Effector CD8-positive, alpha-beta T cell (primary cell): Measurements from ENCODE around the gene GFRA3.

Experiments used
- DNase-seq: peaks from one replicate; lab custom pipeline; 2025; lab: John Stamatoyannopoulos, UW

The GFRA3 gene

DNA sequence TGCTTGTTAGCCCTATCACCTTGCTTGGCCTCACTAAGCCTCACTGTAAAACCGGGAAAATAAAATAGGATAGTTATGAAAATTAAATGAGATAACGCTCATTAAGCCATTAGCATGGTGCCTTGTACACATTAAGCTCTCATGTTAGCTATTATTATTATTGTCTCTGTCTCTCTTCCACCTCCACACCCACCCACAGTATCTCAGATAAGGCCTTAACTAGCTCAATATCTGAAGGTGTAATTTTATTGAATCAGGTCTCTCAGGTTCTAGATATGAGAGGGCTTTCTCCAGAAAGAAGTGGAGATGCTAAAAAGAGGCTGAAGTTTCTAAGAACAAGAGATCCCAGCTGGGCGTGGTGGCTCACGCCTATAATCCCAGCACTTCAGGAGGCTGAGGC is 27.6 kb downstream of the GFRA3 start:
- no peak for DNase-seq

DNA sequence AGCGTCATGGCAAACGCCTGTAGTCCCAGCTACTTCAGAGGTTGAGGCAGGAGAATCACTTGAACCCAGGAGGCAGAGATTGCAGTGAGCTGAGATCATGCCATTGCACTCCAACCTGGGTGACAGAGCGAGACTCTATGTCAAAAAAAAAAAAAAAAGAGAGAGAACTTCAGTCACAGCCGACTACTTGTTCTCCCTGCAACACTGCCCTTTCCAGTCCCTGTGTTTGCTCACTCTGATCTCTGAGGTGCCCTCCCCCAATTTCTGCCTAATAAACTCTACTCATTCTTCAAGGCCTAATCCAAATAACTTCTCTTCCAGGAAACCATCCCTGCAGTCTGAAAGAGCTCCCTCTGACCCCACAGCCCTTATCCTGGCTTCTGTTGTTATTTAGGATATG is 28.1 kb downstream of the GFRA3 start:
- DNase-seq, result no peak

DNA sequence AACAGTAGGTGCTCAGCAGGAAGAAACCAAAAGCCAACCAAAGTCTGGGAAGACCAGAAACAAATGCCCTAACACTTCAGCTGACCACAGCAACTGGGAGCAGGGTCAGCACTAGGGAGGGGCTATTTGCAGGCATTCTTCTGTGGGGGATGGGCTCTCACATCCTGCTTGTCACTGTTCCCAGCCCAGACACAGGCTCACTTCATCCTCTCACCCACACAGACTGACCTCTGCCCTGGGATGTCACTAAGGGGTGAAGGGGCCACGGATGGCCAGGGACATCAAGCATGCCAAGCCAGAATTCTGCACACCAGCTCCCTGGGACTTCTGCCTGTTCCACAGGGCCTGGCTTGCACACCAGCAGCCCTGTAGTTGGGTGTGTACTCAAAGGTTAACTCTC is 28.7 kb downstream of the GFRA3 start:
- no peak for DNase-seq

- no peak for DNase-seq
Measured at GRCh38 chr5:138243794-138244193, 30.6 kb downstream of the GFRA3 start.

DNA sequence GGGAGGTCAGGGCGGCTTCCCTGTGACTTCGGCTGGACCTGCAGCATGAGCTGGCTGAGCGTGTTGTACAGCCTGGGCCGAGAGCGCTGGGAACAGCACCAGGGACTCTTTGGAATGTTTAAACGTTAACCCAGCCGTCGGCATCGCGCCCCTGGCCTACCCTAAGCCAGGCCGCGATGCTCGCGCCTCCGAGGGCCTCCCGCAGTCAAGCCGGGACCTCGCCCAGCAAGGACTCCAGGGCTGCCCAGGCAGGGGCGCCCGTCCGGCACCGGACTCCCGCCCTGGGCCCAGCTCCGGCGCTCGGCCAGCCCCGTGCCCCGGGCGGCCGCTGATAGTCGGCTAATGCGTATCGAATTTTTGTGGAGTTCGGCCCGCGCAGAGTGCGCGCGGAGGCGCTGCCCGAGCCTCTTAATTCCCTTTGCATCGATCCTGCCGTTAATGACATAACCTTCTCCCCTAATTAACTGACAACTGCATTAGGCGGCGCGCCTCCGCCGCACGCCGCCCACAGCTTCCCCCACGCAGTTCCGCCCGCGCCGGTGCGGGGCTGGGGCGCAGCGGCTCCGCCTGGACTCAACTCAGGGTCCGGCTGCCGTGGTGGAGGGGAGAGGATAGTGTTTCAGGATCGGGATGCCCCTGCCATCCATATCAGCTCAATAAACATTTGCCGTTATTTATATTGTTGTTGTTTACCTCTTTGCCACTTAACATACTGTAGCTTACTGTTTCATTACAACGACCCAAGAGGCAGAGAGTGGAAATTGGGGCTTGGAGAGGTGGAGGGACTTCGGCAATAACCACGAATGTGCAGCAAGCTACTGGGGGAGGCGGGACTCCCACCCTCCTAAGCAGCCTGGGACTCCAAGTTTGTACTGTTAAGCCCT is 32.5 kb downstream of the GFRA3 start:
- DNase-seq, result no peak

DNA sequence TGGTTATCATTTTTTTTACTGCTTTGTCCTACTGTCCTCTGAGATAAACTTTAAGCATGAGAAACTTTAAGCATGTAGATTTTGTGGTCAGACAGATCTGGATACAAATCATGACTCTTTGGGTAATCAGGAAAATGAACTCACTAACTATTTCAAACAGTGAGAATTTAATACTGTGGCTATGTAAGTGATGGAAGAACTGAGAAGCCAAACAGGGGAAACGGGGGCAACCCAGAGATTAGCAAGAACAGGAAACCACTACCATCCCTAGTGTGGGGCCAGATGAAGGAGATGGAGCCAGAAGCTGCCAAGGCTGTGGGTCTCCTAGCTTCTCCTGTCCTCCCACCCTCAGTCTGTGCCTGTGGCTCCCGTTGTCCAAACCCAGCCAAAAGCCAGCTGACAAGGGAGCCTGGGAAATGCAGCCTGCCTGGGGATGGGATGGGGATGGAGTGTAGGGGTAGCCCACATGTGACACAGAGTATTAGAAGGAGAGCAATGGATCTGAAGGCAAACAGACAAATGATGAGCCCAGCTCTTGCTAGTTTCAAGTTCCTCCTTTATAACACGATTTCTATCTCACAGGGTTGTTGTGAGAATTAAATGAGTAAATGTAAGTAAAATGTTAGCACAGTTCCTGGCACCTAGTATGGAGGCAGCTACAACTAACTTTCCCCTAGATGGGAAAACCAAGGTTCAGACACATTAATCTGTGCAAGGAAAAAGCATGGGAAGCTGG is 33.6 kb downstream of the GFRA3 start:
- no peak for DNase-seq

GRCh38 chr5:138238034-138238433 is 36.4 kb downstream of the GFRA3 start:
- no peak for DNase-seq

DNA sequence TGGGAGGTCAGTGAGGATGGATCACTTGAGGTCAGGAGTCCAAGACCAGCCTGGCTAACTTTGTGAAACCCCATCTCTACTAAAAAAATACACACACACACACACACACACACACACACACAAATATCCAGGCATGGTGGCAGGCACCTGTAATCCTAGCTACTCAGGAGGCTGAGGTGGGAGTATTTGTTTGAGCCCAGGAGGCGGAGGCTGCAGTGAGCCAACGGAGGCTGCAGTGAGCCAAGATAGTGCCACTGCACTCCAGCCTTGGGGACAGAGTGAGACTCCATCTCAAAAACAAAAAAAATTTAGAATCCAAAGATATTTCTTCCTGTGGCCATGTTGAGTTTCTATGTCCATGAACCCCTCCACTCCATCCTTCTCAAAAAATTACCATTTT is 39.8 kb downstream of the GFRA3 start:
- DNase-seq, result no peak

- DNase-seq, result no peak
Measured at GRCh38 chr5:138233280-138233679, 41.1 kb downstream of the GFRA3 start.

DNA sequence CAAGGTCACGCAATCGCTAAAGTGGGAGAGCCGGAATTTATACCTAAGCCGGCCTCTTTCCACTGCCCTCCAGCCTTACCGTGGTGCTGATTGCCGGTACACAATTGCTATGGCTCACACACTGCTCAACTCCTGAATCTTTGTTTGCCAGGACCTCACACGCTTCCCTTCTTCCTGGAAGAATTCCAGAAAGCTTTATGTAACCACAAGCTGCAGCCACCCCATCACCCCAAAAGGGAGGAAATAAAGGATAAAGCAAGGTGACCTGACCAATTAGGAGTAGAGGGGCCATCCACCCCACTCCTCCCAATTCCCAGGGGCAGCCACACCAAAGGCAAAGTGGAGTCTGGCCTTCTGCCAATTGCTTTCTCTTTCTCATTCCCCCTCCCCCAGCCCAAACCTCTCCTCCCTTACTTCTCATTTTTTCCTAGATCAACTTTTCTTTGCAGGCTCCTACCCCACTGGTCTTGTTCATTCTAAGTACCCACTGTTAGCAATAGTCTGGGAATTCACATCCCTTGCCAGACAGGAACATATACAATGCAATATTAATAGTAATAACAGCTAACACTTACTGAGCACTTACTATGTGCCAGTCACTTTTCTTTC is 43.3 kb downstream of the GFRA3 start:
- DNase-seq, result no peak

- no peak for DNase-seq
Measured at GRCh38 chr5:138230261-138230660, 44.2 kb downstream of the GFRA3 start.

GRCh38 chr5:138229387-138229786 is 45.0 kb downstream of the GFRA3 start:
- DNase-seq, result no peak

DNA sequence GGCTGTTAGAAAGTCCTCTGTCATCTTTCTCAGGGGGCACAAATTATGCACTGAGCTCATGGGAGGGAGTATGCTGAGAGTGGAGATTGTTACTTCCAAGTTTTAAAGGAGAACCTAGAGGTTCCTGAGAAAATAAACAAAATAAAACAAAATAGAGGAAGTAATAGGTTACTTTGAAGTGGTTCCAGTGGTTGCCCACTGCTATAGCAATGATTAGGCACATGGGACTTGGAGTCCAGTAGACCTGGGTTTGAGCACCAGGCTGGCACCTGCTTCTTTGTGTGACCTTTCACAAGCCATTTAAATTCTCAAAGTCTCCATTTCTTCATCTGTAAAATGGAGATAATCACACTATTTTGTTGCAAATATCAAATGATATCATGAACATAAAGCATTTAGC is 47.5 kb downstream of the GFRA3 start:
- DNase-seq, result no peak

GRCh38 chr5:138224712-138225111 is 49.7 kb downstream of the GFRA3 start:
- no peak for DNase-seq

DNA sequence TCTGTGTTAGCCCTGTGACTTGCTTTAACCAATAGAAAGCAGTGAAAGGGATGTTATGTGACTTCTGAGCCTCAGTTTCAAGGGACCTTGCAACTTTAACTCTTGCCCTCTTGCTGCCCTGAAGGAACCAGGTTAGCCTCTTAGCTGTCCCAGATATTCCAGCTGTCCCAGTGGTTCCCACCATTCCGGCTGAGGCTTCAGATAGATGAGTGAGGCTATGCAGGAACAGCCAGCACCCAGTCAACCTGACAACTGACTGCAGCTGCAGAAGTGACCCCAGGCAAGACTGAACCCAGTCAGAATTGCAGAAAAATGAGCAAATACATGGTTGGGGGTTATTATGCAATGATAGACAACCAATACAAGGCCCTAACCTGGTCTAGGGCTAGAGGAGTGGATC is 50.9 kb downstream of the GFRA3 start:
- no peak for DNase-seq

DNA sequence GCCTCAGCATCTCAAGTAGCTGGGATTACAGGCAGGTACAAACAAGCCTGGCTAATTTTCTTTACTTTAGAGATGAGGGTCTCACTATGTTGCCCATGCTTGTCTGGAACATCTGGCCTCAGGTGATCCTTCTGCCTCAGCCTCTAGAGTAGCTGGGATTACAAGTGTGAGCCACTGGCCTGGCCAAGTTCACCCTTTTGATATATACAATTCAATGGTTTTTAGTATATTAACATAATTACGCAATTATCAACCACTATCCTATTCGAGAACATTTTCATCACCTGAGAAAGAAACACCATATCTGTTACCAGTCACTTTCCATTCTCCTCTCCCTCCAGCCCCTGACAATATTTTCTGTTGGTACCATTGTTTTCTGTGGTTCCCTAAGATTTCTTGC is 57.6 kb downstream of the GFRA3 start:
- no peak for DNase-seq

DNA sequence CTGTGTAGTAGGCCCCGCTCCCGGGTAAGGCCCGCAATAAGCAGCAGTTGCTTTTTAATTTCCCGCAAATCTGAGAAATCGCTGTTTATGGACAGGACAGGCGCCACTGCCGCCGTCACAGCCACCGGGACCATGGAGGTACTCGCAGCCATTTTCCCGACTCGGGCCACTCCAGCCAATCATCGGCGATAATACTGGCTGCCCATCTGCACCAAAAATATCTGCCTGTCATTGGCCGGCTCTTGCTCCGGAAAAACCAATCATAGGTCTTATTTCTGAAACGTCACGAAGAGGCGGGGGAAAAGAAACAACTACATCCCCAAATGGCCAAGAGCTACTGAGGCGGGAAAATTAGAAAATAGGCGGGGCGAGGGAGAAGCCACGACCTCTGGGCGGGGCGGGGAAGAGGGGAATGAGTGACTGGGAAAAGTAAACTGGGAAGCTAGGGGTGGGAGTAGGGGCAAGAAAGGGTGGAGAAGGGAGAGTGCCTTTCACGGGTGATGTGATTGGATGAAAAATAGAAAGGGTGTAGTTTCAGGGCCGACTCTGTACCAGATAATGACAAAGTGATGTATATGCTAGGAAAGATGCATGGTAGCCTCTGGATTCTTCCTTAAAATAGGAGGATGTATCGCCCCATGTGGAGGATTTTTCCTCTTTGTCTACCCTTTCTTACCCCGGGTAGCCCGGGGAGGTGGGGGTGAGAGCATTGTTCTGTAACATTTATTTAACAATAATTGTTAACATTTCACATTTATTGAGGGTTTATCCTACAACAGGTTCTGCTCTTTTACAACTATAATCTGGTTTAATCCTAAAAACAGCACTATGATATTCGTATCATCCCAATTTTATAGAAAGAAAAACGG is 61.0 kb downstream of the GFRA3 start, which contains the start of gene CDC23:
TSS of gene CDC23 (minus strand) at position 163 of the 869 bp plus-strand sequence. CDS start at position 152, 11 bp downstream.
- peak; percentile 83 for DNase-seq

DNA sequence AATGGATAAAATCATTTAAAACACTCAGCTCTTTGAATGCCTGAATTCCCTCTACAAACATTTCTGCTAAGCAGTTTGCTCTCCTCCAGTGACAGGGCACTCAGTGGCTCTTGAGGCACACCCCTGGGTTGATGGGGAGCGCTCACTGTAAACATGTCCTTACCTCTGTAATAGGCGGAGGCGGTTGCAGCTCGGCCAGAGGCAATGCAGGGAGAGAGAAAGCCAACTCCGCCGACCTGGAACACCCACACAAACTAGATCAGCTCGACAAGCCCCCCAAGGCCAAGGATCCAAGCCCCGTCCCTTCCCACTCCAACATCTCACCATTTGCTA is 61.6 kb downstream of the GFRA3 start:
- DNase-seq, result no peak

DNA sequence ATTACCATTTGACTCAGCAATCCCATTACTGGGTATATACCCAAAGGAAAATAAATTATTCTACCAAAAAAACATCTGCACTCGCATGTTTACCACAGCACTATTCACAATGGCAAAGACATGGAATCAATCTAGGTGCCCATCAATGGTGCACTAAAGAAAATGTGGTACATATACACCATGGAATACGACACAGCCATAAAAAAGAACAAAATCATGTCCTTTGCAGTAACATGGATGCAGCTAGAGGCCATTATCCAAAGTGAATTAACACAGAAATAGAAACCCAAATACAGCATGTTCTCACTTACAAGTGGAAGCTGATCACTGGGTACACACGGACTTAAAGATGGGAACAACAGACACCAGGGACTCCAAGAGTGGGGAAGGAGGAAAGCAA is 63.4 kb downstream of the GFRA3 start:
- no peak for DNase-seq
